Vagina (tissue), 2 donors: Measurements from ENCODE around the gene TEK. TPM values are rescaled to one million over a fixed set of nuclear protein-coding genes. Genes with fewer than 3 reads are reported as not detected.

Source experiments
- DNase-seq, 2 donors: peaks; one replicate each; pipeline ENCODE4 v3.0.0-alpha.2; 2017; ENCODE audit errors: extremely low spot score in 2 of 2
- H3K27ac ChIP-seq: fragments of 200-600 bp; sonication (generic); one replicate; pipeline ENCODE4 v1.5.1; 2019
- H3K27me3 ChIP-seq: fragments of 200-600 bp; sonication (generic); one replicate; pipeline ENCODE4 v1.5.1; 2019
- H3K36me3 ChIP-seq, 2 donors: fragments of 200-600 bp; sonication (generic); one replicate each; pipeline ENCODE4 v1.5.1; 2017 to 2019
- H3K4me1 ChIP-seq: fragments of 200-600 bp; sonication (generic); one replicate; pipeline ENCODE4 v1.5.1; 2019
- H3K4me3 ChIP-seq, 2 donors: fragments of 200-600 bp; sonication (generic); 1 replicate in 1 of 2; 2 replicates in 1 of 2; pipeline ENCODE4 v1.5.1; 2016 to 2019
- H3K9me3 ChIP-seq: fragments of 200-600 bp; sonication (generic); one replicate; pipeline ENCODE4 v1.5.1; 2019
- CTCF ChIP-seq, 3 experiments: fragments of 450-650 bp in 2 of 3; fragments of 200-600 bp in 1 of 3; sonication (generic) in 1 of 3; IDR thresholded peaks; one replicate each; pipeline ENCODE4 v1.5.1; 2017 to 2019; ENCODE audit warnings: antibody characterized with exemption in 3 of 3, mild to moderate bottlenecking in 2 of 3, moderate library complexity in 2 of 3
- POLR2A ChIP-seq, 2 donors: fragments of 450-650 bp; IDR thresholded peaks; one replicate each; pipeline ENCODE4 v1.6.1; 2017; ENCODE audit warnings: antibody characterized with exemption in 2 of 2, mild to moderate bottlenecking in 2 of 2, moderate library complexity in 2 of 2
- POLR2AphosphoS5 ChIP-seq, 2 donors: sonication (generic); formaldehyde crosslinking; IDR thresholded peaks; one replicate each; pipeline ENCODE4 v1.9.0; 2017; ENCODE audit warnings: antibody characterized with exemption in 2 of 2, mild to moderate bottlenecking in 2 of 2, low read depth in 1 of 2; ENCODE audit not compliant: insufficient read depth in 1 of 2
- intact Hi-C: fragments of 100-400 bp; cut with DNase I; formaldehyde crosslinking; loops from one replicate; pipeline ENCODE4 v1.15.1; 2023
- small RNA-seq: library from RNA; depleted of rRNA; stranded (forward); fragments of <200 nt; gene quantifications from one replicate; pipeline ENCODE3, GENCODE V24; 2016
- total RNA-seq: library from RNA; depleted of rRNA; stranded (reverse); fragments of >200 nt; gene quantifications from one replicate; pipeline ENCODE4 v1.2.3, GENCODE V29; 2016

The TEK gene
- total RNA-seq, 1 donor from 2014 or later, result 12.5 TPM

- intact Hi-C loops, result no loop called here
- Histone ChIP-seq H3K4me3 (no peak overlapping the region), H3K4me1 (no peaks in the 10 kb centered on the region), H3K9me3 (no peaks in the 10 kb centered on the region), H3K36me3 (no peaks in the 10 kb centered on the region), H3K27me3 (no peaks in the 10 kb centered on the region), H3K27ac (no peak overlapping the region)
- peak; percentile 63 to 76 (median 67) for TF ChIP-seq CTCF (IDR thresholded peaks at IDR 0.05)
- TF ChIP-seq POLR2A (IDR thresholded peaks at IDR 0.05), result no peak
- no peak for TF ChIP-seq POLR2AphosphoS5 (IDR thresholded peaks at IDR 0.05; ENCODE audit: insufficient read depth in 1 of 2, low read depth in 1 of 2)
- no peak for DNase-seq
Measured at GRCh38 chr9:27276193-27277030, 167.4 kb downstream of the TEK start.

GRCh38 chr9:27278374-27278773, 169.3 kb downstream of the TEK start:
- no peak for DNase-seq
- TF ChIP-seq POLR2A (IDR thresholded peaks at IDR 0.05), result no peak
- TF ChIP-seq CTCF (IDR thresholded peaks at IDR 0.05), result no peak
- no peak for TF ChIP-seq POLR2AphosphoS5 (IDR thresholded peaks at IDR 0.05; ENCODE audit: insufficient read depth in 1 of 2, low read depth in 1 of 2)
- Histone ChIP-seq H3K27me3 (no peaks in the 10 kb centered on the region), H3K9me3 (no peaks in the 10 kb centered on the region), H3K4me3 (no peak overlapping the region), H3K4me1 (no peaks in the 10 kb centered on the region), H3K36me3 (no peaks in the 10 kb centered on the region), H3K27ac (no peak overlapping the region)
- intact Hi-C loops, result no loop called here

GRCh38 chr9:27279611-27280010, 170.6 kb downstream of the TEK start:
- H3K27ac ChIP-seq, result no peak overlapping the region
- no peak overlapping the region for H3K4me3 ChIP-seq
- H3K27me3 ChIP-seq, result no peaks in the 10 kb centered on the region
- intact Hi-C loops, result no loop called here
- DNase-seq, result no peak
- no peaks in the 10 kb centered on the region for H3K4me1 ChIP-seq
- TF ChIP-seq POLR2AphosphoS5 (IDR thresholded peaks at IDR 0.05; ENCODE audit: insufficient read depth in 1 of 2, low read depth in 1 of 2) (no peak), POLR2A (IDR thresholded peaks at IDR 0.05) (no peak), CTCF (IDR thresholded peaks at IDR 0.05) (no peak)
- H3K36me3 ChIP-seq, result no peaks in the 10 kb centered on the region
- no peaks in the 10 kb centered on the region for H3K9me3 ChIP-seq

Small RNA genes within 50 kb of the gene (small RNA-seq; reads per million reads assigned to genes)
- gene AL355433.1, result not detected
- gene RNA5SP280, result not detected

Other genes starting within 250 kb of the TEK start
- 10.6 TPM for gene CAAP1, start 216.4 kb upstream of the TEK start, total RNA-seq
- gene PLAA, start 162.0 kb upstream of the TEK start, total RNA-seq, result 28.5 TPM
- 16.0 TPM for gene IFT74, start 152.8 kb upstream of the TEK start, total RNA-seq
- gene LRRC19, start 103.6 kb upstream of the TEK start, total RNA-seq, result not detected
- gene EQTN, start 187.9 kb downstream of the TEK start, total RNA-seq, result not detected